ENCODE results near the gene STAB1. TPM values are rescaled to one million over a fixed set of nuclear protein-coding genes. Genes with fewer than 3 reads are reported as not detected.

The STAB1 gene
- total and polyA plus RNA-seq, 2 of the 13 experiments (the other 11 are each of a cell fraction or from before 2014, with no cell fraction given) = 0.09 to 0.34 TPM

GRCh38 chr3:52469001-52469400 lies 26.1 kb upstream of the STAB1 start:
- peaks cover 20 to 47% of the 10 kb centered on the region in 2 experiments for H3K36me3 ChIP-seq (replicated peaks in 1 of 2; ENCODE audit: control insufficient read depth in 1 of 2, insufficient read depth in 2 of 2, low read length in 2 of 2)
- in situ Hi-C loops (cut with HindIII; ENCODE audit: extremely low pct_ligation_motif_present, low pct_unique_long_range_greater_than_20kb) = no loop called here
- H3K79me2 ChIP-seq (ENCODE audit: insufficient read depth, low read length) = no peaks in the 10 kb centered on the region
- FAIRE-seq = no peak
- POLR2A ChIA-PET = no interaction called here
- H3K4me2 ChIP-seq (ENCODE audit: low read depth, low read length) = no peak overlapping the region
- H2AFZ ChIP-seq (ENCODE audit: low read length) = no peak overlapping the region
- 98% methylated on average over 5 of the region's 5 CpGs for WGBS (ENCODE audit: low lambda C conversion rate)
- BruUV-seq (replicated peaks) = no TSS peak
- 0 out of 2 replicates have a peak, but pooled peaks cover 4% of the 10 kb centered on the region for H4K20me1 ChIP-seq (ENCODE audit: insufficient read depth, low read length)
- H3K4me3 ChIP-seq (replicated peaks in 1 of 3; ENCODE audit: insufficient read depth in 1 of 3, low read depth in 2 of 3, low read length in 3 of 3) = no peak overlapping the region
- no peaks in the 10 kb centered on the region for H3K27me3 ChIP-seq (ENCODE audit: control insufficient read depth in 1 of 2, insufficient read depth in 2 of 2, low read length in 2 of 2)
- H3K27ac ChIP-seq (ENCODE audit: extremely low read length, insufficient read depth, low read length) = no peak overlapping the region
- intact Hi-C loops (cut with micrococcal nuclease; ENCODE audit: unreplicated experiment) = no loop called here
- no peak for ATAC-seq
- no peak for DNase-seq (ENCODE audit: low spot score)
- H3K4me1 ChIP-seq (ENCODE audit: insufficient read depth, low read length) = peaks cover 9% of the 10 kb centered on the region; the same call in 1 of the 2 replicates
- no peaks in the 10 kb centered on the region for H3K9me3 ChIP-seq (ENCODE audit: low read length)
- no peak overlapping the region for H3K9ac ChIP-seq (ENCODE audit: insufficient read depth, low read depth, low read length)
- CTCF ChIA-PET (ENCODE audit: low intra/inter-chr PET ratio, low total read pairs) = no interaction called here
- TF ChIP-seq ZNF367 (CRISPR knock-in tag; IDR thresholded peaks at IDR 0.05; ENCODE audit: borderline replicate concordance) (no peak), GABPA (IDR thresholded peaks at IDR 0.05; ENCODE audit: low read depth, low read length) (no peak), GABPA (CRISPR knock-in tag; IDR thresholded peaks at IDR 0.05; ENCODE audit: low read depth) (no peak), ZNF20 (CRISPR knock-in tag; IDR thresholded peaks at IDR 0.05) (no peak), TBX3 (IDR thresholded peaks at IDR 0.05; ENCODE audit: borderline replicate concordance) (no peak), FOXO1 (CRISPR knock-in tag; IDR thresholded peaks at IDR 0.05) (no peak), ZBTB43 (CRISPR knock-in tag; conservative IDR thresholded peaks at IDR 0.05) (no peak), ZNF282 (IDR thresholded peaks at IDR 0.05; ENCODE audit: partially characterized antibody) (no peak), ZNF329 (CRISPR knock-in tag; IDR thresholded peaks at IDR 0.05; ENCODE audit: low read depth) (no peak)
- TF ChIP-seq, protein P1, sequence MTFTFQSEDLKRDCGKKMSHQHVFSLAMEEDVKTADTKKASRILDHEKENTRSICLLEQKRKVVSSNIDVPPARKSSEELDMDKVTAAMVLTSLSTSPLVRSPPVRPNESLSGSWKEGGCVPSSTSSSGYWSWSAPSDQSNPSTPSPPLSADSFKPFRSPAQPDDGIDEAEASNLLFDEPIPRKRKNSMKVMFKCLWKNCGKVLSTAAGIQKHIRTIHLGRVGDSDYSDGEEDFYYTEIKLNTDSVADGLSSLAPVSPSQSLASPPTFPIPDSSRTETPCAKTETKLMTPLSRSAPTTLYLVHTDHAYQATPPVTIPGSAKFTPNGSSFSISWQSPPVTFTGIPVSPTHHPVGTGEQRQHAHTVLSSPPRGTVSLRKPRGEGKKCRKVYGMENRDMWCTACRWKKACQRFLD (CRISPR knock-in tag; IDR thresholded peaks at IDR 0.05; ENCODE audit: borderline replicate concordance) = no peak
- TF ChIP-seq, protein P2, sequence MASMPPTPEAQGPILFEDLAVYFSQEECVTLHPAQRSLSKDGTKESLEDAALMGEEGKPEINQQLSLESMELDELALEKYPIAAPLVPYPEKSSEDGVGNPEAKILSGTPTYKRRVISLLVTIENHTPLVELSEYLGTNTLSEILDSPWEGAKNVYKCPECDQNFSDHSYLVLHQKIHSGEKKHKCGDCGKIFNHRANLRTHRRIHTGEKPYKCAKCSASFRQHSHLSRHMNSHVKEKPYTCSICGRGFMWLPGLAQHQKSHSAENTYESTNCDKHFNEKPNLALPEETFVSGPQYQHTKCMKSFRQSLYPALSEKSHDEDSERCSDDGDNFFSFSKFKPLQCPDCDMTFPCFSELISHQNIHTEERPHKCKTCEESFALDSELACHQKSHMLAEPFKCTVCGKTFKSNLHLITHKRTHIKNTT (CRISPR knock-in tag; IDR thresholded peaks at IDR 0.05) = no peak
- TF ChIP-seq, protein P3, sequence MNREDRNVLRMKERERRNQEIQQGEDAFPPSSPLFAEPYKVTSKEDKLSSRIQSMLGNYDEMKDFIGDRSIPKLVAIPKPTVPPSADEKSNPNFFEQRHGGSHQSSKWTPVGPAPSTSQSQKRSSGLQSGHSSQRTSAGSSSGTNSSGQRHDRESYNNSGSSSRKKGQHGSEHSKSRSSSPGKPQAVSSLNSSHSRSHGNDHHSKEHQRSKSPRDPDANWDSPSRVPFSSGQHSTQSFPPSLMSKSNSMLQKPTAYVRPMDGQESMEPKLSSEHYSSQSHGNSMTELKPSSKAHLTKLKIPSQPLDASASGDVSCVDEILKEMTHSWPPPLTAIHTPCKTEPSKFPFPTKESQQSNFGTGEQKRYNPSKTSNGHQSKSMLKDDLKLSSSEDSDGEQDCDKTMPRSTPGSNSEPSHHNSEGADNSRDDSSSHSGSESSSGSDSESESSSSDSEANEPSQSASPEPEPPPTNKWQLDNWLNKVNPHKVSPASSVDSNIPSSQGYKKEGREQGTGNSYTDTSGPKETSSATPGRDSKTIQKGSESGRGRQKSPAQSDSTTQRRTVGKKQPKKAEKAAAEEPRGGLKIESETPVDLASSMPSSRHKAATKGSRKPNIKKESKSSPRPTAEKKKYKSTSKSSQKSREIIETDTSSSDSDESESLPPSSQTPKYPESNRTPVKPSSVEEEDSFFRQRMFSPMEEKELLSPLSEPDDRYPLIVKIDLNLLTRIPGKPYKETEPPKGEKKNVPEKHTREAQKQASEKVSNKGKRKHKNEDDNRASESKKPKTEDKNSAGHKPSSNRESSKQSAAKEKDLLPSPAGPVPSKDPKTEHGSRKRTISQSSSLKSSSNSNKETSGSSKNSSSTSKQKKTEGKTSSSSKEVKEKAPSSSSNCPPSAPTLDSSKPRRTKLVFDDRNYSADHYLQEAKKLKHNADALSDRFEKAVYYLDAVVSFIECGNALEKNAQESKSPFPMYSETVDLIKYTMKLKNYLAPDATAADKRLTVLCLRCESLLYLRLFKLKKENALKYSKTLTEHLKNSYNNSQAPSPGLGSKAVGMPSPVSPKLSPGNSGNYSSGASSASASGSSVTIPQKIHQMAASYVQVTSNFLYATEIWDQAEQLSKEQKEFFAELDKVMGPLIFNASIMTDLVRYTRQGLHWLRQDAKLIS (CRISPR knock-in tag; IDR thresholded peaks at IDR 0.05) = no peak
- TF ChIP-seq, protein P4, sequence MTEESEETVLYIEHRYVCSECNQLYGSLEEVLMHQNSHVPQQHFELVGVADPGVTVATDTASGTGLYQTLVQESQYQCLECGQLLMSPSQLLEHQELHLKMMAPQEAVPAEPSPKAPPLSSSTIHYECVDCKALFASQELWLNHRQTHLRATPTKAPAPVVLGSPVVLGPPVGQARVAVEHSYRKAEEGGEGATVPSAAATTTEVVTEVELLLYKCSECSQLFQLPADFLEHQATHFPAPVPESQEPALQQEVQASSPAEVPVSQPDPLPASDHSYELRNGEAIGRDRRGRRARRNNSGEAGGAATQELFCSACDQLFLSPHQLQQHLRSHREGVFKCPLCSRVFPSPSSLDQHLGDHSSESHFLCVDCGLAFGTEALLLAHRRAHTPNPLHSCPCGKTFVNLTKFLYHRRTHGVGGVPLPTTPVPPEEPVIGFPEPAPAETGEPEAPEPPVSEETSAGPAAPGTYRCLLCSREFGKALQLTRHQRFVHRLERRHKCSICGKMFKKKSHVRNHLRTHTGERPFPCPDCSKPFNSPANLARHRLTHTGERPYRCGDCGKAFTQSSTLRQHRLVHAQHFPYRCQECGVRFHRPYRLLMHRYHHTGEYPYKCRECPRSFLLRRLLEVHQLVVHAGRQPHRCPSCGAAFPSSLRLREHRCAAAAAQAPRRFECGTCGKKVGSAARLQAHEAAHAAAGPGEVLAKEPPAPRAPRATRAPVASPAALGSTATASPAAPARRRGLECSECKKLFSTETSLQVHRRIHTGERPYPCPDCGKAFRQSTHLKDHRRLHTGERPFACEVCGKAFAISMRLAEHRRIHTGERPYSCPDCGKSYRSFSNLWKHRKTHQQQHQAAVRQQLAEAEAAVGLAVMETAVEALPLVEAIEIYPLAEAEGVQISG (CRISPR knock-in tag; IDR thresholded peaks at IDR 0.05) = no peak

Measured in HepG2 (cell line).